Endothelial cell of umbilical vein (primary cell): Measurements from ENCODE around the gene FUT9. TPM values are rescaled to one million over a fixed set of nuclear protein-coding genes. Genes with fewer than 3 reads are reported as not detected.

Experiments
- BruUV-seq: library from RNA; stranded (reverse); fragments of 400-500 nt; replicated peaks from 2 replicates; lab custom pipeline; 2021; lab: Mats Ljungman, UMichigan
- CTCF ChIA-PET: fragments of 300-600, 350-600 bp; sonication (Branson Sonifier 250); formaldehyde crosslinking; loops from one replicate; lab custom pipeline; 2021; ENCODE audit warnings: antibody characterized with exemption, inconsistent platforms; lab: Charles Lee
- POLR2A ChIA-PET: fragments of 300-600, 350-600 bp; sonication (Branson Sonifier 250); formaldehyde crosslinking; loops from one replicate; lab custom pipeline; 2021; ENCODE audit warnings: antibody characterized with exemption, inconsistent platforms; lab: Charles Lee
- DNase-seq: peaks from one replicate; pipeline ENCODE4 v3.0.0-alpha.2; 2011; ENCODE audit warnings: low read depth, low spot score
- FAIRE-seq: peaks from 2 replicates; lab custom pipeline; 2011; peaks lifted over from hg19 to GRCh38; lab: Jason Lieb, UNC
- H2AFZ ChIP-seq: 2 replicates; pipeline ENCODE4 v1.6.0; 2012; ENCODE audit warnings: low read depth, low read length, control low read depth, inconsistent platforms
- H3K27ac ChIP-seq: 2 replicates; pipeline ENCODE4 v1.5.1; 2011; ENCODE audit warnings: low read depth, mild to moderate bottlenecking, control low read depth, low read length, moderate library complexity; ENCODE audit not compliant: insufficient read depth
- H3K27me3 ChIP-seq, 2 experiments: 2 replicates each; pipeline versions ENCODE4 v1.6.0 to v1.6.1; 2011; ENCODE audit warnings: low read length in 2 of 2, mixed read lengths in 1 of 2; ENCODE audit not compliant: control insufficient read depth in 2 of 2, insufficient read depth in 2 of 2
- H3K36me3 ChIP-seq, 2 experiments: 2 replicates in 1 of 2; 3 replicates in 1 of 2; pipeline ENCODE4 v1.5.1; 2011; ENCODE audit warnings: low read length in 2 of 2, mild to moderate bottlenecking in 1 of 2, moderate library complexity in 1 of 2; ENCODE audit not compliant: control insufficient read depth in 2 of 2, insufficient read depth in 2 of 2; ENCODE audit errors: extremely low read depth in 1 of 2
- H3K4me1 ChIP-seq: 3 replicates; pipeline ENCODE4 v1.5.1; 2011; ENCODE audit warnings: mild to moderate bottlenecking, low read length; ENCODE audit not compliant: control insufficient read depth, insufficient read depth; ENCODE audit errors: extremely low read depth
- H3K4me2 ChIP-seq: 2 replicates; pipeline ENCODE4 v1.6.1; 2011; ENCODE audit warnings: low read length, control low read depth, mixed read lengths; ENCODE audit not compliant: insufficient read depth
- H3K4me3 ChIP-seq, 3 experiments: fragments of 200-600 bp in 1 of 3; sonication (generic), shearing (Covaris generic) in 1 of 3; replicated peaks in 1 of 3; 2 replicates each; pipeline ENCODE4 v1.5.1; 2011 to 2016; ENCODE audit warnings: control low read depth in 3 of 3, low read length in 3 of 3, mild to moderate bottlenecking in 2 of 3, inconsistent platforms in 1 of 3, low read depth in 1 of 3, moderate library complexity in 1 of 3; ENCODE audit not compliant: insufficient read depth in 1 of 3
- H3K79me2 ChIP-seq: 2 replicates; pipeline ENCODE4 v1.6.0; 2012; ENCODE audit warnings: low read length, inconsistent platforms; ENCODE audit not compliant: control insufficient read depth, insufficient read depth
- H3K9ac ChIP-seq: replicated peaks from 2 replicates; pipeline ENCODE3; 2011; ENCODE audit warnings: low read length, control low read depth; ENCODE audit not compliant: insufficient read depth; ENCODE audit errors: extremely low read depth
- H3K9me1 ChIP-seq: replicated peaks from 3 replicates; pipeline ENCODE4 v1.6.0; 2011; ENCODE audit warnings: mild to moderate bottlenecking, low read length; ENCODE audit not compliant: control insufficient read depth, insufficient read depth; ENCODE audit errors: extremely low read depth
- H3K9me3 ChIP-seq: replicated peaks from 2 replicates; pipeline ENCODE4 v1.5.1; 2012; ENCODE audit warnings: low read length, inconsistent platforms; ENCODE audit not compliant: control insufficient read depth, insufficient read depth
- H4K20me1 ChIP-seq: replicated peaks from 2 replicates; pipeline ENCODE3; 2011; ENCODE audit warnings: mild to moderate bottlenecking, low read length; ENCODE audit not compliant: control insufficient read depth, insufficient read depth; ENCODE audit errors: extremely low read depth
- CTCF ChIP-seq, 2 donors: IDR thresholded peaks; 1 replicate in 1 of 2; 2 replicates in 1 of 2; pipeline ENCODE4 v1.5.1; 2011; ENCODE audit warnings: low read length in 2 of 2, mild to moderate bottlenecking in 2 of 2, moderate library complexity in 2 of 2, control low read depth in 1 of 2, inconsistent platforms in 1 of 2, low read depth in 1 of 2; ENCODE audit not compliant: insufficient read depth in 1 of 2; ENCODE audit errors: extremely low read depth in 1 of 2
- EZH2 ChIP-seq: IDR thresholded peaks from 2 replicates; pipeline ENCODE4 v1.6.1; 2012; ENCODE audit warnings: borderline replicate concordance, low read depth, mild to moderate bottlenecking, moderate library complexity, low read length, inconsistent platforms; ENCODE audit not compliant: severe bottlenecking
- FOS ChIP-seq: IDR thresholded peaks from 2 replicates; pipeline ENCODE4 v1.6.1; 2011; ENCODE audit warnings: mild to moderate bottlenecking, low read length, moderate library complexity, borderline replicate concordance; ENCODE audit not compliant: insufficient read depth
- GATA2 ChIP-seq: IDR thresholded peaks from 2 replicates; pipeline ENCODE4 v1.7.0; 2011; ENCODE audit warnings: low read depth, mild to moderate bottlenecking, moderate library complexity, mixed read lengths, low read length; ENCODE audit not compliant: insufficient read length, insufficient read depth
- JUN ChIP-seq: IDR thresholded peaks from 2 replicates; pipeline ENCODE4 v1.6.1; 2011; ENCODE audit warnings: borderline replicate concordance, low read depth; ENCODE audit not compliant: insufficient read length, insufficient read depth
- MAX ChIP-seq: IDR thresholded peaks from 2 replicates; pipeline ENCODE4 v1.6.1; 2011; ENCODE audit not compliant: insufficient read depth, insufficient read length
- MYC ChIP-seq: IDR thresholded peaks from one replicate; pipeline ENCODE4 v1.6.1; 2011; ENCODE audit warnings: mild to moderate bottlenecking, low read depth, low read length
- POLR2A ChIP-seq: IDR thresholded peaks from 2 replicates; pipeline ENCODE4 v1.6.1; 2012; ENCODE audit warnings: low read depth, mild to moderate bottlenecking, control low read depth, low read length
- POLR2AphosphoS5 ChIP-seq: IDR thresholded peaks from 2 replicates; pipeline ENCODE4 v1.6.1; 2012; ENCODE audit warnings: low read depth, mild to moderate bottlenecking, control low read depth, low read length, moderate library complexity; ENCODE audit not compliant: insufficient read depth
- dilution Hi-C: fragments of 300-500 bp; cut with MboI; formaldehyde crosslinking; loops from one replicate; pipeline ENCODE4 v1.15.0; 2019; ENCODE audit warnings: low sequenced_read_pairs; ENCODE audit not compliant: extremely low pct_ligation_motif_present
- intact Hi-C: fragments of 100-400 bp; cut with micrococcal nuclease; formaldehyde crosslinking; loops from one replicate; pipeline ENCODE4 v1.10.0; 2022
- polyA plus RNA-seq, 4 experiments: library from polyadenylated mRNA; depleted of rRNA in 3 of 4; stranded (reverse) in 3 of 4; unstranded in 1 of 4; fragments of >200 nt; gene quantifications; 2 replicates each; pipeline versions ENCODE4 v1.2.1 to v1.2.3, GENCODE V29; 2011 to 2012; ENCODE audit warnings: missing spikeins in 1 of 4
- total RNA-seq: library from RNA; stranded (reverse); gene quantifications from 2 replicates; pipeline ENCODE4 v1.2.3, GENCODE V29; 2021

FUT9 gene
- total and polyA plus RNA-seq, 2 donors (not counting 3 experiments of a cell fraction or from before 2014, with no cell fraction given), result not detected

GRCh38 chr6:95967594-95967993 lies 48.2 kb upstream of the FUT9 start:
- ChIA-PET POLR2A (no interaction called here), CTCF (no interaction called here)
- Histone ChIP-seq H3K9me1 (no peaks in the 10 kb centered on the region), H2AFZ (no peak overlapping the region), H3K4me1 (no peaks in the 10 kb centered on the region), H3K9me3 (no peaks in the 10 kb centered on the region), H3K9ac (no peak overlapping the region), H4K20me1 (no peaks in the 10 kb centered on the region), H3K36me3 (no peaks in the 10 kb centered on the region), H3K4me3 (no peak overlapping the region), H3K27ac (no peak overlapping the region), H3K27me3 (no peaks in the 10 kb centered on the region), H3K79me2 (no peaks in the 10 kb centered on the region), H3K4me2 (no peak overlapping the region)
- intact Hi-C loops, result no loop called here
- TF ChIP-seq MAX (no peak), GATA2 (no peak), EZH2 (no peak), POLR2AphosphoS5 (no peak), CTCF (IDR thresholded peaks at IDR 0.05; ENCODE audit: extremely low read depth in 1 of 2, insufficient read depth in 1 of 2, low read depth in 1 of 2, low read length in 2 of 2) (no peak), FOS (no peak), POLR2A (no peak), JUN (no peak), MYC (no peak)
- dilution Hi-C loops, result no loop called here
- BruUV-seq, result no TSS peak
- FAIRE-seq, result no peak
- DNase-seq, result no peak
